H9 (cell line): ENCODE results near the gene UPB1. TPM values are rescaled to one million over a fixed set of nuclear protein-coding genes. Genes with fewer than 3 reads are reported as not detected.

Source experiments
- DNase-seq: peaks from one replicate; pipeline ENCODE4 v3.0.0-alpha.2; 2017
- H2AFZ ChIP-seq: one replicate; pipeline ENCODE4 v1.6.1; 2013; ENCODE audit warnings: mild to moderate bottlenecking, low read length, control low read depth, moderate library complexity
- H2AK5ac ChIP-seq: 2 replicates; pipeline ENCODE4 v1.6.1; 2013; ENCODE audit warnings: low read length, control low read depth, mixed read lengths; ENCODE audit not compliant: insufficient read length
- H2BK120ac ChIP-seq: one replicate; pipeline ENCODE4 v1.6.1; 2013; ENCODE audit warnings: low read depth, mild to moderate bottlenecking, low read length, control low read depth, inconsistent platforms; ENCODE audit not compliant: poor library complexity, severe bottlenecking
- H2BK12ac ChIP-seq: 2 replicates; pipeline ENCODE4 v1.6.1; 2013; ENCODE audit warnings: low read length, control low read depth, mixed read lengths, low read depth; ENCODE audit not compliant: insufficient read length
- H2BK15ac ChIP-seq: 2 replicates; pipeline ENCODE4 v1.6.1; 2013; ENCODE audit warnings: low read depth, low read length, control low read depth
- H2BK20ac ChIP-seq: one replicate; pipeline ENCODE4 v1.6.1; 2013; ENCODE audit warnings: low read depth, mild to moderate bottlenecking, low read length, control low read depth, inconsistent platforms; ENCODE audit not compliant: poor library complexity, severe bottlenecking
- H2BK5ac ChIP-seq: 2 replicates; pipeline ENCODE4 v1.6.1; 2013; ENCODE audit warnings: low read length, control low read depth, mixed read lengths; ENCODE audit not compliant: insufficient read length
- H3K14ac ChIP-seq: 2 replicates; pipeline ENCODE4 v1.6.1; 2013; ENCODE audit warnings: low read length, control low read depth; ENCODE audit not compliant: insufficient read depth
- H3K18ac ChIP-seq: 2 replicates; pipeline ENCODE4 v1.6.1; 2013; ENCODE audit warnings: low read depth, mild to moderate bottlenecking, mixed read lengths, low read length, control low read depth; ENCODE audit not compliant: insufficient read length
- H3K23ac ChIP-seq: 2 replicates; pipeline ENCODE4 v1.6.1; 2013; ENCODE audit warnings: low read length, control low read depth, mixed read lengths, low read depth; ENCODE audit not compliant: insufficient read length
- H3K23me2 ChIP-seq: 2 replicates; pipeline ENCODE4 v1.6.1; 2013; ENCODE audit warnings: low read depth, mild to moderate bottlenecking, mixed read lengths, low read length, control low read depth; ENCODE audit not compliant: insufficient read length, poor library complexity, severe bottlenecking
- H3K27ac ChIP-seq: 2 replicates; pipeline ENCODE4 v1.5.1; 2013; ENCODE audit warnings: low read length, control low read depth, mixed read lengths, low read depth; ENCODE audit not compliant: insufficient read length
- H3K27me3 ChIP-seq: 2 replicates; pipeline ENCODE4 v1.6.1; 2013; ENCODE audit warnings: low read length, control low read depth, inconsistent platforms; ENCODE audit not compliant: insufficient read depth
- H3K4ac ChIP-seq: 2 replicates; pipeline ENCODE4 v1.6.1; 2013; ENCODE audit warnings: low read depth, mild to moderate bottlenecking, control low read depth, inconsistent platforms, low read length, moderate library complexity
- H3K4me1 ChIP-seq: 2 replicates; pipeline ENCODE4 v1.6.1; 2013; ENCODE audit warnings: low read length, control low read depth, inconsistent platforms; ENCODE audit not compliant: insufficient read depth
- H3K4me2 ChIP-seq: 2 replicates; pipeline ENCODE4 v1.6.1; 2013; ENCODE audit warnings: low read length, control low read depth, mixed read lengths; ENCODE audit not compliant: insufficient read length, insufficient read depth
- H3K56ac ChIP-seq: 2 replicates; pipeline ENCODE4 v1.6.1; 2013; ENCODE audit warnings: low read depth, mild to moderate bottlenecking, mixed read lengths, low read length, control low read depth; ENCODE audit not compliant: insufficient read length
- H3K79me1 ChIP-seq: 2 replicates; pipeline ENCODE4 v1.6.1; 2013; ENCODE audit warnings: low read depth, mild to moderate bottlenecking, moderate library complexity, low read length, control low read depth, inconsistent platforms; ENCODE audit not compliant: insufficient read depth, poor library complexity, severe bottlenecking
- H3K79me2 ChIP-seq: 2 replicates; pipeline ENCODE4 v1.6.1; 2013; ENCODE audit warnings: low read length, control low read depth, inconsistent platforms; ENCODE audit not compliant: insufficient read depth
- H3K9ac ChIP-seq: 2 replicates; pipeline ENCODE4 v1.6.1; 2013; ENCODE audit warnings: low read length, control low read depth, mixed read lengths; ENCODE audit not compliant: insufficient read length; ENCODE audit errors: extremely low read depth
- H3K9me3 ChIP-seq: one replicate; pipeline ENCODE4 v1.6.1; 2013; ENCODE audit warnings: low read depth, low read length, inconsistent platforms; ENCODE audit not compliant: control insufficient read depth
- H3T11ph ChIP-seq: one replicate; pipeline ENCODE4 v1.6.1; 2013; ENCODE audit warnings: mild to moderate bottlenecking, low read length, control low read depth, inconsistent platforms
- H4K20me1 ChIP-seq: one replicate; pipeline ENCODE4 v1.6.1; 2013; ENCODE audit not compliant: control insufficient read depth, insufficient read length, insufficient read depth
- H4K5ac ChIP-seq: 2 replicates; pipeline ENCODE4 v1.6.1; 2013; ENCODE audit warnings: low read depth, mild to moderate bottlenecking, mixed read lengths, low read length, control low read depth; ENCODE audit not compliant: insufficient read length
- H4K8ac ChIP-seq: replicated peaks from 2 replicates; pipeline ENCODE4 v1.6.1; 2013; ENCODE audit warnings: low read length, control low read depth, mixed read lengths, low read depth; ENCODE audit not compliant: insufficient read length
- H4K91ac ChIP-seq: 2 replicates; pipeline ENCODE4 v1.6.1; 2013; ENCODE audit warnings: low read depth, mild to moderate bottlenecking, moderate library complexity, mixed read lengths, low read length, control low read depth; ENCODE audit not compliant: insufficient read length
- H3K27ac Mint-ChIP-seq, 3 experiments: 2 replicates in 2 of 3; 3 replicates in 1 of 3; pipeline ENCODE4 v1.8.0; 2020 to 2021; ENCODE audit warnings: mixed read lengths in 3 of 3, mild to moderate bottlenecking in 1 of 3, moderate library complexity in 1 of 3
- H3K27me3 Mint-ChIP-seq: 2 replicates; pipeline ENCODE4 v1.8.0; 2021; ENCODE audit warnings: low read depth, mild to moderate bottlenecking, moderate library complexity, mixed read lengths
- H3K36me3 Mint-ChIP-seq, 3 experiments: 2 replicates in 2 of 3; 3 replicates in 1 of 3; pipeline ENCODE4 v1.8.0; 2020 to 2021; ENCODE audit warnings: low read depth in 3 of 3, mixed read lengths in 3 of 3; ENCODE audit not compliant: insufficient read depth in 1 of 3
- H3K4me1 Mint-ChIP-seq, 2 experiments: 2 replicates each; pipeline ENCODE4 v1.8.0; 2020; ENCODE audit warnings: mixed read lengths in 2 of 2
- H3K4me3 Mint-ChIP-seq, 2 experiments: 2 replicates in 1 of 2; 3 replicates in 1 of 2; pipeline ENCODE4 v1.8.0; 2020 to 2021; ENCODE audit warnings: mild to moderate bottlenecking in 2 of 2, mixed read lengths in 2 of 2, moderate library complexity in 1 of 2
- H3K9me3 Mint-ChIP-seq, 2 experiments: 2 replicates in 1 of 2; 3 replicates in 1 of 2; pipeline ENCODE4 v1.8.0; 2020; ENCODE audit warnings: mild to moderate bottlenecking in 2 of 2, mixed read lengths in 2 of 2, moderate library complexity in 1 of 2
- CTCF ChIP-seq: fragments of 200-600 bp; sonication (generic); conservative IDR thresholded peaks from 3 replicates; pipeline ENCODE4 v1.8.0; 2021; ENCODE audit warnings: antibody characterized with exemption, mild to moderate bottlenecking
- total RNA-seq: library from RNA; stranded (reverse); gene quantifications from 2 replicates; pipeline ENCODE4 v1.2.1, GENCODE V29; 2021

The UPB1 gene
- total RNA-seq, 1 experiment from 2014 or later: not detected

GRCh38 chr22:24473284-24473683 lies 21.8 kb upstream of the UPB1 start:
- Histone ChIP-seq H4K91ac (no peak overlapping the region), H3K18ac (no peak overlapping the region), H3K14ac (no peak overlapping the region), H2BK15ac (no peak overlapping the region), H2BK5ac (no peak overlapping the region), H2AK5ac (no peak overlapping the region), H3K4me1 (no peaks in the 10 kb centered on the region; the same call in 1 of the 2 replicates), H3K9me3 (no peaks in the 10 kb centered on the region), H3K4me2 (no peak overlapping the region), H4K5ac (no peak overlapping the region), H4K8ac (no peak overlapping the region), H3K79me1 (no peaks in the 10 kb centered on the region), H3K27me3 (no peaks in the 10 kb centered on the region), H3T11ph (no peak overlapping the region), H2BK120ac (no peak overlapping the region), H3K27ac (no peak overlapping the region), H2BK12ac (no peak overlapping the region), H4K20me1 (no peaks in the 10 kb centered on the region), H3K56ac (no peak overlapping the region), H3K9ac (no peak overlapping the region), H2AFZ (no peak overlapping the region), H3K23ac (no peak overlapping the region), H2BK20ac (no peak overlapping the region), H3K79me2 (no peaks in the 10 kb centered on the region), H3K23me2 (no peaks in the 10 kb centered on the region), H3K4ac (no peak overlapping the region)
- Mint-ChIP-seq H3K27ac (no peak overlapping the region), H3K4me1 (no peaks in the 10 kb centered on the region), H3K4me3 (no peak overlapping the region), H3K9me3 (peaks cover 4 to 6% of the 10 kb centered on the region in 2 experiments; a peak in 2 of 5 replicates), H3K36me3 (no peaks in the 10 kb centered on the region), H3K27me3 (no peaks in the 10 kb centered on the region; the same call in none of the 2 replicates)
- TF ChIP-seq CTCF: no peak
- no peak for DNase-seq
